IMR-90 (cell line): ENCODE measurements around the gene OLFM3. TPM values are rescaled to one million over a fixed set of nuclear protein-coding genes. Genes with fewer than 3 reads are reported as not detected.

Experiments
- ATAC-seq: fragments of 200-7000 bp; cut with Tn5 transposase; 2 replicates; pipeline ENCODE4 v1.9.1; 2020; ENCODE audit warnings: low read depth, mild to moderate bottlenecking, moderate library complexity
- BruUV-seq: library from RNA; stranded (reverse); fragments of 400-500 nt; replicated peaks from 2 replicates; lab custom pipeline; 2021; lab: Mats Ljungman, UMichigan
- CTCF ChIA-PET: fragments of 300-600 bp; formaldehyde crosslinking; extraction: SDS; loops from one replicate; lab custom pipeline; 2021; ENCODE audit warnings: antibody characterized with exemption; lab: Yijun Ruan, JAX
- POLR2A ChIA-PET: fragments of 300-600 bp; sonication (Branson Sonifier 250); formaldehyde crosslinking; loops from one replicate; lab custom pipeline; 2022; ENCODE audit warnings: antibody characterized with exemption; ENCODE audit not compliant: unreplicated experiment; lab: Charles Lee
- DNase-seq: peaks from one replicate; pipeline ENCODE4 v3.0.0; 2013
- H2AFZ ChIP-seq: replicated peaks from 2 replicates; pipeline ENCODE3; 2013; ENCODE audit warnings: low read length, mild to moderate bottlenecking; ENCODE audit not compliant: poor library complexity
- H2AK5ac ChIP-seq: 2 replicates; pipeline ENCODE4 v1.6.1; 2013; ENCODE audit warnings: low read depth, low read length, inconsistent platforms
- H2AK9ac ChIP-seq: replicated peaks from 2 replicates; pipeline ENCODE3; 2013; ENCODE audit warnings: mild to moderate bottlenecking, low read depth, low read length, moderate library complexity; ENCODE audit not compliant: poor library complexity
- H2BK120ac ChIP-seq: 2 replicates; pipeline ENCODE4 v1.6.1; 2013; ENCODE audit warnings: low read depth, low read length, inconsistent platforms
- H2BK15ac ChIP-seq: 3 replicates; pipeline ENCODE4 v1.6.1; 2013; ENCODE audit warnings: low read depth, low read length, inconsistent platforms
- H2BK20ac ChIP-seq: 2 replicates; pipeline ENCODE4 v1.6.1; 2013; ENCODE audit warnings: low read depth, mild to moderate bottlenecking, inconsistent platforms, low read length, moderate library complexity
- H2BK5ac ChIP-seq: 2 replicates; pipeline ENCODE4 v1.6.1; 2013; ENCODE audit warnings: mild to moderate bottlenecking, low read depth, low read length, inconsistent platforms; ENCODE audit not compliant: poor library complexity, severe bottlenecking
- H3K14ac ChIP-seq: replicated peaks from 2 replicates; pipeline ENCODE4 v1.6.1; 2013; ENCODE audit warnings: low read depth, low read length, inconsistent platforms
- H3K18ac ChIP-seq: 2 replicates; pipeline ENCODE4 v1.6.1; 2013; ENCODE audit warnings: low read depth, low read length, control low read depth
- H3K23ac ChIP-seq: 2 replicates; pipeline ENCODE4 v1.6.1; 2013; ENCODE audit warnings: low read depth, low read length, inconsistent platforms
- H3K27ac ChIP-seq: 2 replicates; pipeline ENCODE4 v1.5.1; 2013; ENCODE audit warnings: mild to moderate bottlenecking, control low read depth, low read length; ENCODE audit not compliant: insufficient read depth
- H3K27me3 ChIP-seq: 2 replicates; pipeline ENCODE4 v1.6.1; 2013; ENCODE audit warnings: low read length; ENCODE audit not compliant: control insufficient read depth, insufficient read depth
- H3K36me3 ChIP-seq: 2 replicates; pipeline ENCODE4 v1.6.1; 2013; ENCODE audit warnings: low read length, mixed read lengths; ENCODE audit not compliant: control insufficient read depth, insufficient read depth
- H3K4ac ChIP-seq: 2 replicates; pipeline ENCODE4 v1.6.1; 2013; ENCODE audit warnings: low read depth, low read length, inconsistent platforms
- H3K4me1 ChIP-seq: 2 replicates; pipeline ENCODE4 v1.6.1; 2013; ENCODE audit warnings: low read length, mixed read lengths; ENCODE audit not compliant: control insufficient read depth, insufficient read depth
- H3K4me2 ChIP-seq: 2 replicates; pipeline ENCODE4 v1.6.1; 2013; ENCODE audit warnings: low read depth, mild to moderate bottlenecking, control low read depth, low read length, moderate library complexity
- H3K4me3 ChIP-seq: 2 replicates; pipeline ENCODE4 v1.5.1; 2013; ENCODE audit warnings: low read depth, mild to moderate bottlenecking, control low read depth, low read length, moderate library complexity; ENCODE audit not compliant: insufficient read depth
- H3K56ac ChIP-seq: 2 replicates; pipeline ENCODE4 v1.6.1; 2013; ENCODE audit warnings: low read length, inconsistent platforms; ENCODE audit not compliant: insufficient read depth; ENCODE audit errors: extremely low read depth
- H3K79me1 ChIP-seq, 2 experiments: 2 replicates each; pipeline ENCODE4 v1.6.1; 2013; ENCODE audit warnings: low read length in 2 of 2, inconsistent platforms in 1 of 2, low read depth in 1 of 2
- H3K9ac ChIP-seq: 2 replicates; pipeline ENCODE4 v1.6.1; 2013; ENCODE audit warnings: low read depth, low read length, control low read depth
- H3K9me1 ChIP-seq: 2 replicates; pipeline ENCODE4 v1.6.1; 2013; ENCODE audit warnings: low read length, inconsistent platforms; ENCODE audit not compliant: insufficient read depth
- H3K9me3 ChIP-seq: 2 replicates; pipeline ENCODE4 v1.6.1; 2013; ENCODE audit warnings: low read length; ENCODE audit not compliant: control insufficient read depth, insufficient read depth
- H4K20me1 ChIP-seq: 2 replicates; pipeline ENCODE4 v1.6.1; 2013; ENCODE audit warnings: low read length, inconsistent platforms; ENCODE audit not compliant: insufficient read depth
- H4K5ac ChIP-seq: 2 replicates; pipeline ENCODE4 v1.6.1; 2013; ENCODE audit warnings: mild to moderate bottlenecking, low read depth, low read length, control low read depth
- H4K8ac ChIP-seq, 2 experiments: 2 replicates each; pipeline ENCODE4 v1.6.1; 2013; ENCODE audit warnings: low read depth in 2 of 2, low read length in 2 of 2, control low read depth in 1 of 2, inconsistent platforms in 1 of 2
- H4K91ac ChIP-seq: 2 replicates; pipeline ENCODE4 v1.6.1; 2013; ENCODE audit warnings: low read depth, low read length, inconsistent platforms; ENCODE audit not compliant: insufficient read depth
- BHLHE40 ChIP-seq: fragments of 150-350 bp; IDR thresholded peaks from 2 replicates; pipeline ENCODE4 v1.6.1; 2016; ENCODE audit warnings: mild to moderate bottlenecking, low read depth, low read length
- CEBPB ChIP-seq: IDR thresholded peaks from 2 replicates; pipeline ENCODE4 v1.6.1; 2012; ENCODE audit warnings: low read depth, low read length, improper control_type of control experiment
- CHD1 ChIP-seq: IDR thresholded peaks from 2 replicates; pipeline ENCODE4 v1.6.1; 2012; ENCODE audit warnings: low read depth, low read length, improper control_type of control experiment
- CTCF ChIP-seq: conservative IDR thresholded peaks from 2 replicates; pipeline ENCODE4 v1.5.1; 2012; ENCODE audit warnings: mild to moderate bottlenecking, low read depth, low read length, improper control_type of control experiment
- MAFK ChIP-seq: IDR thresholded peaks from 2 replicates; pipeline ENCODE4 v1.6.1; 2012; ENCODE audit warnings: low read depth, low read length, improper control_type of control experiment
- MAZ ChIP-seq: IDR thresholded peaks from 2 replicates; pipeline ENCODE4 v1.6.1; 2012; ENCODE audit warnings: low read depth, mild to moderate bottlenecking, low read length, improper control_type of control experiment, moderate library complexity, borderline replicate concordance
- MXI1 ChIP-seq: IDR thresholded peaks from 2 replicates; pipeline ENCODE4 v1.6.1; 2012; ENCODE audit warnings: low read depth, mild to moderate bottlenecking, low read length, moderate library complexity, borderline replicate concordance
- NFE2L2 ChIP-seq: fragments of 150-350 bp; IDR thresholded peaks from 2 replicates; pipeline ENCODE4 v1.6.1; 2016; ENCODE audit warnings: low read depth, mild to moderate bottlenecking, low read length
- RAD21 ChIP-seq: IDR thresholded peaks from 2 replicates; pipeline ENCODE4 v1.6.1; 2012; ENCODE audit warnings: low read length, improper control_type of control experiment
- RCOR1 ChIP-seq: IDR thresholded peaks from 2 replicates; pipeline ENCODE4 v1.6.1; 2012; ENCODE audit warnings: mild to moderate bottlenecking, low read length, improper control_type of control experiment; ENCODE audit not compliant: insufficient replicate concordance
- WGBS, 2 experiments: methylation state at CpG; one replicate each; pipeline versions ENCODE4 v1.1.5 to v1.1.7; 2013; ENCODE audit warnings: missing lambda C conversion rate in 2 of 2; ENCODE audit not compliant: insufficient read length in 1 of 2; ENCODE audit errors: extremely low coverage in 2 of 2; 5-methylcytosine and 5-hydroxymethylcytosine counted together
- dilution Hi-C: fragments of 300-500 bp; cut with HindIII; formaldehyde crosslinking; loops from one replicate; pipeline ENCODE4 v1.14.3; 2018; ENCODE audit warnings: low sequenced_read_pairs; ENCODE audit not compliant: unreplicated experiment
- in situ Hi-C: fragments of 300-500 bp; cut with MboI; formaldehyde crosslinking; loops from 3 replicates; pipeline ENCODE4 v1.14.3; 2019; ENCODE audit warnings: low sequenced_read_pairs, inconsistent platforms, mixed read lengths
- intact Hi-C: fragments of 100-400 bp; cut with micrococcal nuclease; formaldehyde crosslinking; loops from 2 replicates; pipeline ENCODE4 v1.10.0; 2022
- polyA plus RNA-seq, 3 experiments: library from polyadenylated mRNA; depleted of rRNA; stranded (reverse); fragments of >200 nt; gene quantifications; 2 replicates each; pipeline ENCODE4 v1.2.3, GENCODE V29; 2012; ENCODE audit warnings: low replicate concordance in 1 of 3
- total RNA-seq: library from RNA; depleted of rRNA; stranded (reverse); fragments of >200 nt; gene quantifications from 2 replicates; pipeline ENCODE4 v1.2.3, GENCODE V29; 2012
- TF ChIP-seq, protein P1 (sequence below): fragments of 150-350 bp; IDR thresholded peaks from 2 replicates; pipeline ENCODE4 v1.6.1; 2016; ENCODE audit warnings: low read depth, mild to moderate bottlenecking, low read length, moderate library complexity, borderline replicate concordance

The OLFM3 gene
- total and polyA plus RNA-seq, 2 of the 4 experiments (the other 2 are of a cell fraction): not detected

DNA sequence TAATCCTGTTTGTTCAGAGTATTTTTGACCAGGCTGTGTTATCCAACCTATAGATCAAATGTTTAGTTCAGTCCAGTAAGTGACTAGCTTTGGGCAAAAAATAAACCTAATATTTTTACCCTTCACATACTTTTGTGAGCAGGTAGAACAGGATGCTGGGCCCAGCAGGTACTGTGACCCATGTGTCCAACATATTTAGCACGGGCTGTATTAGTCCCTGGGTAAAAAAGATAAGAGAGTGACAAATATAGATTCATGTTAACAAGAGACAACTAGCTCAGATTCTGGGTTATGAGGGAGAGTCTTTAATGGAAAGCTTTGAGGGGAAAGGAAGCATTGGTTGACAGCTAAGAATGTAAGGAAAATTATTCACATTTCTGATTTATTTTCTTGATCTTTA, 43.1 kb downstream of the OLFM3 start:
- Histone ChIP-seq H4K20me1 (no peaks in the 10 kb centered on the region), H3K18ac (no peak overlapping the region), H2BK20ac (no peak overlapping the region), H3K27ac (no peak overlapping the region), H2BK15ac (no peak overlapping the region), H4K91ac (no peak overlapping the region), H3K4me2 (no peak overlapping the region), H4K5ac (no peak overlapping the region), H2BK120ac (no peak overlapping the region), H3K4me3 (no peak overlapping the region), H3K27me3 (no peaks in the 10 kb centered on the region), H3K36me3 (no peaks in the 10 kb centered on the region), H3K23ac (no peak overlapping the region), H3K56ac (no peak overlapping the region), H3K9me1 (no peaks in the 10 kb centered on the region), H3K14ac (no peak overlapping the region), H3K4me1 (no peaks in the 10 kb centered on the region), H3K9ac (no peak overlapping the region), H4K8ac (no peak overlapping the region), H2AK5ac (no peak overlapping the region), H2BK5ac (no peak overlapping the region), H2AFZ (no peak overlapping the region), H3K9me3 (no peaks in the 10 kb centered on the region), H3K4ac (no peak overlapping the region), H3K79me1 (no peaks in the 10 kb centered on the region), H2AK9ac (no peak overlapping the region)
- ChIA-PET CTCF (interaction anchor here (0.5 kb wide), 1 partner anchor 182 kb away, joined by 3 read pairs; no protein-coding TSS in a partner anchor), POLR2A (no interaction called here)
- DNase-seq: no peak
- no peak for TF ChIP-seq RAD21
- TF ChIP-seq MAZ: no peak
- no peak for TF ChIP-seq BHLHE40
- no peak for TF ChIP-seq MAFK
- TF ChIP-seq CEBPB: no peak
- no peak for TF ChIP-seq RCOR1
- no peak for TF ChIP-seq CHD1
- TF ChIP-seq MXI1: no peak
- TF ChIP-seq CTCF: no peak
- TF ChIP-seq NFE2L2: no peak
- TF ChIP-seq, protein P1, sequence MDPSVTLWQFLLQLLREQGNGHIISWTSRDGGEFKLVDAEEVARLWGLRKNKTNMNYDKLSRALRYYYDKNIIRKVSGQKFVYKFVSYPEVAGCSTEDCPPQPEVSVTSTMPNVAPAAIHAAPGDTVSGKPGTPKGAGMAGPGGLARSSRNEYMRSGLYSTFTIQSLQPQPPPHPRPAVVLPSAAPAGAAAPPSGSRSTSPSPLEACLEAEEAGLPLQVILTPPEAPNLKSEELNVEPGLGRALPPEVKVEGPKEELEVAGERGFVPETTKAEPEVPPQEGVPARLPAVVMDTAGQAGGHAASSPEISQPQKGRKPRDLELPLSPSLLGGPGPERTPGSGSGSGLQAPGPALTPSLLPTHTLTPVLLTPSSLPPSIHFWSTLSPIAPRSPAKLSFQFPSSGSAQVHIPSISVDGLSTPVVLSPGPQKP: no peak
- no TSS peak for BruUV-seq
- in situ Hi-C loops: no loop called here
- intact Hi-C loops: no loop called here
- ATAC-seq: no peak
- dilution Hi-C loops: no loop called here
- no CpG with 5 or more reads among the region's 1 CpG for WGBS, 2 experiments
